Sigmoid colon (tissue), 4 donors: ENCODE measurements around the gene ZFX.

ENCODE experiments used
- EP300 ChIP-seq, 4 donors: sonication (generic); formaldehyde crosslinking; IDR thresholded peaks; one replicate each; pipeline ENCODE4 v1.6.1; 2017; ENCODE audit warnings: antibody characterized with exemption in 4 of 4
- POLR2AphosphoS5 ChIP-seq, 4 donors: sonication (generic); formaldehyde crosslinking; IDR thresholded peaks; one replicate each; pipeline ENCODE4 v1.6.1; 2017; ENCODE audit warnings: antibody characterized with exemption in 4 of 4
- TF ChIP-seq, protein P1 (sequence below), 4 experiments: fragments of 450-650 bp in 3 of 4; fragments of 200-600 bp in 1 of 4; IDR thresholded peaks; one replicate each; pipeline ENCODE4 v1.5.1; 2016 to 2019; ENCODE audit warnings: antibody characterized with exemption in 4 of 4, mild to moderate bottlenecking in 3 of 4, moderate library complexity in 2 of 4

DNA sequence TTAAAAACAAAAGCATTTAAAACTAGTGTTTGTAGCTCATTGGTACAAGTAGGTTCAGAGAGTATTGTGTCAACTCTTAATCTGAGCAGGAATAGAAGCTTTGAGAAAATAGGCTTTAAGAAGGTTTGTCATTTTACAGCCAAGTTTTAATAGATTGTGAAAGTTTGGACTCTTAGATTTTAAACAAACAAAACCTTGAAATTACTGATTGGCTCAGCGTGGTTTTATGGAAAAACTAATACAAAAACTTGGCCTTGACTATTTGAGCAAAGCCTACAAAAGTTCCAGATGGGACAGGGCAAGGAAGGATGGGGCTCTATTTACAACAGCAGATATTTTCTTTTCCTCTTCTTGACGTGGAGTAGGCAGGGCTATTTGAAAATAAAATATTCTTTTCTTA lies 16.5 kb downstream of the ZFX start:
- TF ChIP-seq, protein P1, sequence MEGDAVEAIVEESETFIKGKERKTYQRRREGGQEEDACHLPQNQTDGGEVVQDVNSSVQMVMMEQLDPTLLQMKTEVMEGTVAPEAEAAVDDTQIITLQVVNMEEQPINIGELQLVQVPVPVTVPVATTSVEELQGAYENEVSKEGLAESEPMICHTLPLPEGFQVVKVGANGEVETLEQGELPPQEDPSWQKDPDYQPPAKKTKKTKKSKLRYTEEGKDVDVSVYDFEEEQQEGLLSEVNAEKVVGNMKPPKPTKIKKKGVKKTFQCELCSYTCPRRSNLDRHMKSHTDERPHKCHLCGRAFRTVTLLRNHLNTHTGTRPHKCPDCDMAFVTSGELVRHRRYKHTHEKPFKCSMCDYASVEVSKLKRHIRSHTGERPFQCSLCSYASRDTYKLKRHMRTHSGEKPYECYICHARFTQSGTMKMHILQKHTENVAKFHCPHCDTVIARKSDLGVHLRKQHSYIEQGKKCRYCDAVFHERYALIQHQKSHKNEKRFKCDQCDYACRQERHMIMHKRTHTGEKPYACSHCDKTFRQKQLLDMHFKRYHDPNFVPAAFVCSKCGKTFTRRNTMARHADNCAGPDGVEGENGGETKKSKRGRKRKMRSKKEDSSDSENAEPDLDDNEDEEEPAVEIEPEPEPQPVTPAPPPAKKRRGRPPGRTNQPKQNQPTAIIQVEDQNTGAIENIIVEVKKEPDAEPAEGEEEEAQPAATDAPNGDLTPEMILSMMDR (IDR thresholded peaks at IDR 0.05): no peak
- TF ChIP-seq EP300 (IDR thresholded peaks at IDR 0.05): no peak
- no peak for TF ChIP-seq POLR2AphosphoS5 (IDR thresholded peaks at IDR 0.05)
